ENCODE results near the gene MEGF8.

DNA sequence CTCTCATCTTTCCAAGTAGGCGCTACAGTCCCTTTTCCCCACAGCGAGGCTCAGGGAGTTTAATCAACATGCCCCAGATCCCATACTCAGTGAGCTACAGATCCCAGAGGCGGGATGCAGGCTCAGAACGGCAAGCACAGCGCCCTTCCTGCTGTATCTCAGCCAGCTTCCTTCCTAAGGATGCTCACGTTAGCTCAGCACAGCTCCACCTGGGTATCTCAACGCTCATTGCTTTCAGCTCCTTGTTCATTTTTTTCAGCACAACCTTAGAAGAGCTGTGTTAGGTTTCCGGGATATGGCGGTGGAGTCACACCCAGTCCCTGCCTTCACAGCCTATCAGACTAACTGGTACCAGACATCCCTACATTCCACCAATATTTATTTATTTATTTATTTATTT is 3.1 kb upstream of the MEGF8 start:
- TF ChIP-seq, protein P1, sequence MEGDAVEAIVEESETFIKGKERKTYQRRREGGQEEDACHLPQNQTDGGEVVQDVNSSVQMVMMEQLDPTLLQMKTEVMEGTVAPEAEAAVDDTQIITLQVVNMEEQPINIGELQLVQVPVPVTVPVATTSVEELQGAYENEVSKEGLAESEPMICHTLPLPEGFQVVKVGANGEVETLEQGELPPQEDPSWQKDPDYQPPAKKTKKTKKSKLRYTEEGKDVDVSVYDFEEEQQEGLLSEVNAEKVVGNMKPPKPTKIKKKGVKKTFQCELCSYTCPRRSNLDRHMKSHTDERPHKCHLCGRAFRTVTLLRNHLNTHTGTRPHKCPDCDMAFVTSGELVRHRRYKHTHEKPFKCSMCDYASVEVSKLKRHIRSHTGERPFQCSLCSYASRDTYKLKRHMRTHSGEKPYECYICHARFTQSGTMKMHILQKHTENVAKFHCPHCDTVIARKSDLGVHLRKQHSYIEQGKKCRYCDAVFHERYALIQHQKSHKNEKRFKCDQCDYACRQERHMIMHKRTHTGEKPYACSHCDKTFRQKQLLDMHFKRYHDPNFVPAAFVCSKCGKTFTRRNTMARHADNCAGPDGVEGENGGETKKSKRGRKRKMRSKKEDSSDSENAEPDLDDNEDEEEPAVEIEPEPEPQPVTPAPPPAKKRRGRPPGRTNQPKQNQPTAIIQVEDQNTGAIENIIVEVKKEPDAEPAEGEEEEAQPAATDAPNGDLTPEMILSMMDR (IDR thresholded peaks at IDR 0.05; ENCODE audit: insufficient read depth, low read length): no peak
- TF ChIP-seq, protein P2, sequence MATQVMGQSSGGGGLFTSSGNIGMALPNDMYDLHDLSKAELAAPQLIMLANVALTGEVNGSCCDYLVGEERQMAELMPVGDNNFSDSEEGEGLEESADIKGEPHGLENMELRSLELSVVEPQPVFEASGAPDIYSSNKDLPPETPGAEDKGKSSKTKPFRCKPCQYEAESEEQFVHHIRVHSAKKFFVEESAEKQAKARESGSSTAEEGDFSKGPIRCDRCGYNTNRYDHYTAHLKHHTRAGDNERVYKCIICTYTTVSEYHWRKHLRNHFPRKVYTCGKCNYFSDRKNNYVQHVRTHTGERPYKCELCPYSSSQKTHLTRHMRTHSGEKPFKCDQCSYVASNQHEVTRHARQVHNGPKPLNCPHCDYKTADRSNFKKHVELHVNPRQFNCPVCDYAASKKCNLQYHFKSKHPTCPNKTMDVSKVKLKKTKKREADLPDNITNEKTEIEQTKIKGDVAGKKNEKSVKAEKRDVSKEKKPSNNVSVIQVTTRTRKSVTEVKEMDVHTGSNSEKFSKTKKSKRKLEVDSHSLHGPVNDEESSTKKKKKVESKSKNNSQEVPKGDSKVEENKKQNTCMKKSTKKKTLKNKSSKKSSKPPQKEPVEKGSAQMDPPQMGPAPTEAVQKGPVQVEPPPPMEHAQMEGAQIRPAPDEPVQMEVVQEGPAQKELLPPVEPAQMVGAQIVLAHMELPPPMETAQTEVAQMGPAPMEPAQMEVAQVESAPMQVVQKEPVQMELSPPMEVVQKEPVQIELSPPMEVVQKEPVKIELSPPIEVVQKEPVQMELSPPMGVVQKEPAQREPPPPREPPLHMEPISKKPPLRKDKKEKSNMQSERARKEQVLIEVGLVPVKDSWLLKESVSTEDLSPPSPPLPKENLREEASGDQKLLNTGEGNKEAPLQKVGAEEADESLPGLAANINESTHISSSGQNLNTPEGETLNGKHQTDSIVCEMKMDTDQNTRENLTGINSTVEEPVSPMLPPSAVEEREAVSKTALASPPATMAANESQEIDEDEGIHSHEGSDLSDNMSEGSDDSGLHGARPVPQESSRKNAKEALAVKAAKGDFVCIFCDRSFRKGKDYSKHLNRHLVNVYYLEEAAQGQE (IDR thresholded peaks at IDR 0.05; ENCODE audit: insufficient replicate concordance, low read depth): no peak

All from HL-60 (cell line).